ENCODE measurements around the gene FZD10. TPM values are rescaled to one million over a fixed set of nuclear protein-coding genes. Genes with fewer than 3 reads are reported as not detected.

Gene FZD10
- total RNA-seq, 1 experiment from 2014 or later = not detected

DNA sequence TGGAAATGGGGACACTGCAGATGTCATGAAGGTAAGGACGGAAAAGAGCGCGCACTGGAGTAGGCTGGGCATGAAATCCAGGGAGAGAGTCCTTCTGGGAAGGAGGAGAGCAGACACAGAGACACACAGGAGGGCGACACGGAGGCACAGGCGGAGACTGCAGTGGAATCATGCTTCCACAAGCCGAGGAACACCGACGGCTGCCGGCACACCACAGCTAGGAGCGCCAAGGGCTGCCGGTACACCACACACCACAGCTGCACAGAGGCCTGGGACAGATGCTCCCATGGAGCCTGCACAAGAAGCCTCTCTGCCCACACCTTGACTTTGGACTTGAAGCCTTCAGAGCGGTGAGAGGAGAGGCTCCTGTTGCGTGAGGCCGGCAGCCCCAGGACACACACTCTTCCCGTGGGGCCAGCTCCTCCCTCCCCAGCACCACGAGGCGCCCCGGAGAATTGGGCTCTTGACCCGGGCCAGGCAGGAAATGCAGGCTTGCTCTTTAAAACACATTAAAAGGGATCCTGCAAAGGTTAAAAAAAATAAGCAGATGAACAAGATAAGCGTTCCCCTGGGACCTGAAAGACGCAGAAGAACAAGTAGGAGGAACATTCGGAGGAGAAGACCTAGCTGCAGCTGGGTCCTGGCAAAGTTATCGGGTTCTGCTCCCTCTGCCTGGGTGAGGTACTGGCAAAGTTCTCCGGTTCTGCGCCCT lies 28.3 kb upstream of the FZD10 start:
- POLR2A ChIA-PET = no interaction called here

DNA sequence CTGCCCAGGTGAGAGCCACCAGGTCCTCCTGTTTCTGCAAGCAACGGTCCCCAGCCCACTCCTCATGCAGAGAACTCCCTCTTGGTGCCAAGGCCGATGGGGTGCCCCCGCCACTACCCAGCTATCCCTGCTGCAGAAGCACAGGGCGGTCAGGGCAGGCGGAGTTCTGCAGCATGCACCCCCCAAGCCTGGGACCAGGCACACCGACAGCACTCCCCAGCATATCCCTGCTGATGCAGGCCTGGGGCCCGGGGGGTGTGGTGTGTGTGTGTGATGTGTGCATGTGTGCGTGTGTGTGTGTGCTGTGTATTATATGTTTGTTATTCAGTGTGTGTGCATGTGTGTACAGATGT lies 27.7 kb upstream of the FZD10 start:
- intact Hi-C loops (cut with micrococcal nuclease; ENCODE audit: unreplicated experiment) = no loop called here
- H3K27me3 ChIP-seq (ENCODE audit: control insufficient read depth, insufficient read depth, low read length) = no peaks in the 10 kb centered on the region; the same call in 1 of the 2 replicates
- in situ Hi-C loops (cut with HindIII; ENCODE audit: low pct_unique_long_range_greater_than_20kb, low sequenced_read_pairs) = no loop called here
- no peak overlapping the region for H3K27ac ChIP-seq (ENCODE audit: low read length)
- H3K36me3 ChIP-seq (ENCODE audit: control insufficient read depth, insufficient read depth, low read length) = no peaks in the 10 kb centered on the region
- ATAC-seq (no peak), DNase-seq (ENCODE audit: low read depth, low spot score) (no peak)
- H3K4me1 ChIP-seq (ENCODE audit: control insufficient read depth, insufficient read depth, low read length) = no peaks in the 10 kb centered on the region
- BruUV-seq (replicated peaks) = no TSS peak
- no peak overlapping the region for H3K4me3 ChIP-seq (ENCODE audit: low read depth in 2 of 2, low read length in 2 of 2)
- no peak for TF ChIP-seq TCF7L2 (IDR thresholded peaks at IDR 0.05; ENCODE audit: low read depth, low read length)
- no peak for TF ChIP-seq SIN3A (IDR thresholded peaks at IDR 0.05; ENCODE audit: borderline replicate concordance, insufficient read depth, low read depth, low read length)
- TF ChIP-seq, protein P1, sequence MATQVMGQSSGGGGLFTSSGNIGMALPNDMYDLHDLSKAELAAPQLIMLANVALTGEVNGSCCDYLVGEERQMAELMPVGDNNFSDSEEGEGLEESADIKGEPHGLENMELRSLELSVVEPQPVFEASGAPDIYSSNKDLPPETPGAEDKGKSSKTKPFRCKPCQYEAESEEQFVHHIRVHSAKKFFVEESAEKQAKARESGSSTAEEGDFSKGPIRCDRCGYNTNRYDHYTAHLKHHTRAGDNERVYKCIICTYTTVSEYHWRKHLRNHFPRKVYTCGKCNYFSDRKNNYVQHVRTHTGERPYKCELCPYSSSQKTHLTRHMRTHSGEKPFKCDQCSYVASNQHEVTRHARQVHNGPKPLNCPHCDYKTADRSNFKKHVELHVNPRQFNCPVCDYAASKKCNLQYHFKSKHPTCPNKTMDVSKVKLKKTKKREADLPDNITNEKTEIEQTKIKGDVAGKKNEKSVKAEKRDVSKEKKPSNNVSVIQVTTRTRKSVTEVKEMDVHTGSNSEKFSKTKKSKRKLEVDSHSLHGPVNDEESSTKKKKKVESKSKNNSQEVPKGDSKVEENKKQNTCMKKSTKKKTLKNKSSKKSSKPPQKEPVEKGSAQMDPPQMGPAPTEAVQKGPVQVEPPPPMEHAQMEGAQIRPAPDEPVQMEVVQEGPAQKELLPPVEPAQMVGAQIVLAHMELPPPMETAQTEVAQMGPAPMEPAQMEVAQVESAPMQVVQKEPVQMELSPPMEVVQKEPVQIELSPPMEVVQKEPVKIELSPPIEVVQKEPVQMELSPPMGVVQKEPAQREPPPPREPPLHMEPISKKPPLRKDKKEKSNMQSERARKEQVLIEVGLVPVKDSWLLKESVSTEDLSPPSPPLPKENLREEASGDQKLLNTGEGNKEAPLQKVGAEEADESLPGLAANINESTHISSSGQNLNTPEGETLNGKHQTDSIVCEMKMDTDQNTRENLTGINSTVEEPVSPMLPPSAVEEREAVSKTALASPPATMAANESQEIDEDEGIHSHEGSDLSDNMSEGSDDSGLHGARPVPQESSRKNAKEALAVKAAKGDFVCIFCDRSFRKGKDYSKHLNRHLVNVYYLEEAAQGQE (IDR thresholded peaks at IDR 0.05; ENCODE audit: insufficient read depth in 1 of 2, low read depth in 2 of 2, low read length in 1 of 2) = no peak
- TF ChIP-seq, protein P2, sequence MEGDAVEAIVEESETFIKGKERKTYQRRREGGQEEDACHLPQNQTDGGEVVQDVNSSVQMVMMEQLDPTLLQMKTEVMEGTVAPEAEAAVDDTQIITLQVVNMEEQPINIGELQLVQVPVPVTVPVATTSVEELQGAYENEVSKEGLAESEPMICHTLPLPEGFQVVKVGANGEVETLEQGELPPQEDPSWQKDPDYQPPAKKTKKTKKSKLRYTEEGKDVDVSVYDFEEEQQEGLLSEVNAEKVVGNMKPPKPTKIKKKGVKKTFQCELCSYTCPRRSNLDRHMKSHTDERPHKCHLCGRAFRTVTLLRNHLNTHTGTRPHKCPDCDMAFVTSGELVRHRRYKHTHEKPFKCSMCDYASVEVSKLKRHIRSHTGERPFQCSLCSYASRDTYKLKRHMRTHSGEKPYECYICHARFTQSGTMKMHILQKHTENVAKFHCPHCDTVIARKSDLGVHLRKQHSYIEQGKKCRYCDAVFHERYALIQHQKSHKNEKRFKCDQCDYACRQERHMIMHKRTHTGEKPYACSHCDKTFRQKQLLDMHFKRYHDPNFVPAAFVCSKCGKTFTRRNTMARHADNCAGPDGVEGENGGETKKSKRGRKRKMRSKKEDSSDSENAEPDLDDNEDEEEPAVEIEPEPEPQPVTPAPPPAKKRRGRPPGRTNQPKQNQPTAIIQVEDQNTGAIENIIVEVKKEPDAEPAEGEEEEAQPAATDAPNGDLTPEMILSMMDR (IDR thresholded peaks at IDR 0.05) = no peak
- TF ChIP-seq POLR2AphosphoS5 (IDR thresholded peaks at IDR 0.05; ENCODE audit: low read depth, low read length) = no peak
- CTCF ChIA-PET = no interaction called here
- POLR2A ChIA-PET = no interaction called here
- no peaks in the 10 kb centered on the region for H3K9me3 ChIP-seq (ENCODE audit: control insufficient read depth, insufficient read depth, low read depth, low read length)

More for the DNA sequence above, 28.3 kb upstream of the FZD10 start:
- Histone ChIP-seq H3K4me1 (ENCODE audit: control insufficient read depth, insufficient read depth, low read length) (no peaks in the 10 kb centered on the region), H3K36me3 (ENCODE audit: control insufficient read depth, insufficient read depth, low read length) (no peaks in the 10 kb centered on the region), H3K27ac (ENCODE audit: low read length) (no peak overlapping the region), H3K9me3 (ENCODE audit: control insufficient read depth, insufficient read depth, low read depth, low read length) (no peaks in the 10 kb centered on the region), H3K27me3 (ENCODE audit: control insufficient read depth, insufficient read depth, low read length) (no peaks in the 10 kb centered on the region; the same call in 1 of the 2 replicates), H3K4me3 (ENCODE audit: low read depth in 2 of 2, low read length in 2 of 2) (no peak overlapping the region)
- TF ChIP-seq POLR2AphosphoS5 (IDR thresholded peaks at IDR 0.05; ENCODE audit: low read depth, low read length) (no peak), TCF7L2 (IDR thresholded peaks at IDR 0.05; ENCODE audit: low read depth, low read length) (no peak), SIN3A (IDR thresholded peaks at IDR 0.05; ENCODE audit: borderline replicate concordance, insufficient read depth, low read depth, low read length) (no peak)
- TF ChIP-seq, protein P2 (IDR thresholded peaks at IDR 0.05) = no peak
- TF ChIP-seq, protein P1 (IDR thresholded peaks at IDR 0.05; ENCODE audit: insufficient read depth in 1 of 2, low read depth in 2 of 2, low read length in 1 of 2) = no peak
- DNase-seq (ENCODE audit: low read depth, low spot score) = no peak
- intact Hi-C loops (cut with micrococcal nuclease; ENCODE audit: unreplicated experiment) = no loop called here
- no TSS peak for BruUV-seq (replicated peaks)
- in situ Hi-C loops (cut with HindIII; ENCODE audit: low pct_unique_long_range_greater_than_20kb, low sequenced_read_pairs) = no loop called here
- no peak for ATAC-seq
- CTCF ChIA-PET = no interaction called here
